GM21423 (cell line): ENCODE results near the gene FAM110A.
"Not testable (repeated sequence)": the region's sequence is repeated elsewhere in the genome, so short reads cannot be mapped to it uniquely, and the experiment has no call there.

Experiments
- ATAC-seq: cut with Tn5 transposase; IDR thresholded peaks from one replicate; pipeline ENCODE4 v1.9.1; 2021; ENCODE audit warnings: mild to moderate bottlenecking, moderate library complexity; ENCODE audit not compliant: unreplicated experiment

FAM110A gene

GRCh38 chr20:841568-842546 is 8.3 kb downstream of the FAM110A start:
- ATAC-seq: no peak

DNA sequence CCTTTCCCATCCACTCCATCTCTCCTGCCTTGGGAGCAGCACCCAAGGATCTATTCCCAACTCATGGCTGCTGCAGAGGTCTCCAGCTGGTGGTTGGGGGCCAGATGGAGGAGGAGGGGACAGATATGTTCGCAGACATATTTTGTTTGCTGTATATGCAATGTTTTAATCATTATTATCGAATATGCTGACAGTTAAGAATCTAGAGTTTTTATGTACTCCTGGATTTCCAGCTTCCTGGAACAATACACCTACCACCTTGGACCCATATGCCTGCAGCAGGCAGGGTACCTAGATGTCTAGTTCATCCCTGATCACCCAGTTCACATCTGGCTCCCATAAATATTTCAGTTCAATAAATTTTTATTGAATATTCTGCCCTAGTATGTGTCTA is 9.0 kb downstream of the FAM110A start:
- no peak for ATAC-seq

DNA sequence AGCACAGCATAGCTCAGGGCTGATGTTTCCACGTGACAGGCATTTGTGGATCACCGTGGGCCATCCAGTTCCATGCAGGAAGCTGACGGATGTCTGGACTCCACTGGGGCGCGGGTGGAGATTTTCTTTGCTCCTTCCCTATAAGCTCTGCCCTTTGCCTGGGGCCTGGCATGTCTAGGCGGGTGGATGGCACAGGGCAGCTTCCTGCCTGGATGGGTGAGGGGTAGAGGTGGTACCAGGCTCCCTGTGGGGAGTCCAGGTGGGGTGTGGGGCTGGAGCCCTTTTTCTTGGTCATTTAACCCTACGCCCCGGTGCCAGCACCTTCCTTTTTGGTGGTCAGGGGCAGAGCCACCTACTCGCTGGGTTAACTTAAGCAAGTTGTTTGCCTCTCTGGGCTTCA is 10.4 kb downstream of the FAM110A start:
- no peak for ATAC-seq

DNA sequence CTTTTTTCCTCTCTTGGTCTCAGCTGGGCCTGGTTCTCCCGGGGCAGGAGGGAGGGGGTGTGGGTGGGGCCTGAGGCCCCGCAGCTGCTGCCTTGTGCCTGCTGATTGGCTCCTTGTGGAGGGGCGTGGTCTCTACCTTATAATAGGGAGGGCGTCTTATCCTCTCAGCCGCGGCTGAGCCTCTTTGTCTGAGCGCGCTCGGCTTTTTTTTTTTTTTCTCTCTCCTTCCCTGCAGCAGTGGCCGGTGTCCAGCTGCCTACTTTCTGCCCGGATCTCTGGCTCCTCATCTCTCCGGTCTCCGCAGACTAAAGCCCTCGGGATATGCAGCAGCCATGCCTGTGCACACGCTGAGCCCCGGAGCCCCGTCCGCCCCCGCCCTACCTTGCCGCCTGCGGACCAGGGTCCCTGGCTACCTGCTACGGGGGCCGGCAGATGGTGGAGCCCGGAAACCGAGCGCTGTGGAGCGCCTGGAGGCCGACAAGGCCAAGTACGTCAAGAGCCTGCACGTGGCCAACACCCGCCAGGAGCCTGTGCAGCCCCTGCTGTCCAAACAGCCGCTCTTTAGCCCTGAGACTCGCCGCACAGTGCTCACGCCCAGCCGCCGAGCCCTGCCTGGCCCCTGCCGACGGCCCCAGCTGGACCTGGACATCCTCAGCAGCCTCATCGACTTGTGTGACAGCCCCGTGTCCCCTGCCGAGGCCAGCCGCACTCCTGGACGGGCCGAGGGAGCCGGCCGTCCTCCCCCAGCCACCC is 11.1 kb downstream of the FAM110A start:
- peak; percentile 96 for ATAC-seq

GRCh38 chr20:845226-845868 is 11.8 kb downstream of the FAM110A start:
- no peak for ATAC-seq

DNA sequence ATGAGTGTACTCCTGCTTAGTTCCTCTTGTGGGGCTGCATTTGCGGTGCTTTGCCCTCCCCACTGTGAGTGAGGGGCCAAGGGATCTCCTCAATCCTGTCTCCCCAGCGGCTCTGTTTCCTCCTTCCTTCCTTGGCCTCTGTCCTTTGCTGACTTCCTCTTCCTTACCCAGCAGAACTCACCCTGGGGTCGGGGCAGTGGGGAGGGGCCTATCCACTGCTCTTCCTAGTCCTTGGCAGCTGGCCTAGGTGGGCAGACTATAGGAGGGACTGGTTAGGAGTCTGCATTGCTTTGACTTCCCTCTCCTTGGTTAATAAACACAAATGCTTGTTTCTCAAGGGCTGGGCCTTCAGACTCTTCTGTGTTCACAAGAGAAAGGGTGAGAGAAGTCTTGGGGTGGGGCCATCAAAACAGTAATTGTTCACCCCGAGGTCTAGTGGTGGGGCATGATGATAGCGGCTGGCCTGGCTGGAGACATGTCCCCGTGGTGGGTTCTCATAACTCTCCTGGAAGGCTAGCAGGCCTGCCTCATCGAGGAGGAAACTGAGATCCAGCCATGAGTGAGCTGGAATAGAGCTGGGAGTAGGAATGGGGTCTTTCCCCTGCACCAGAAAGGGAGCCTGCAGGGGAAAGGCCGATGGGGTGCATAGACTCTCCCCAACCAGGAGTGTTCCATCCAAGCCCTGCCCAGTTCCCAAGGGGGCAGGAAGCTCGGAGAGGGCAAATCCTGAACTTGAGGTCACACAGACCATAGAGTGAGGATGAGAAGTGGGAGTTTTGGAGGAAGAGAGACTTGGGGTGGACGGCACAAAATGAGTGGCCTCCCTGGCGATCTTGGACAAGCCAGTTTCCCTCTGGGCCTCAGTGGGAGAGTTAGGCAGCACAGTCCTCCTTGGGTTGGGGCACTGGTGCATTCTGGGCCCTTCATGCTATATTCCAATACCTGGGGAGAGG is 12.7 kb downstream of the FAM110A start:
- no peak for ATAC-seq

GRCh38 chr20:846894-847278 is 13.4 kb downstream of the FAM110A start:
- no peak for ATAC-seq

GRCh38 chr20:848193-848592 is 14.7 kb downstream of the FAM110A start:
- ATAC-seq: no peak

DNA sequence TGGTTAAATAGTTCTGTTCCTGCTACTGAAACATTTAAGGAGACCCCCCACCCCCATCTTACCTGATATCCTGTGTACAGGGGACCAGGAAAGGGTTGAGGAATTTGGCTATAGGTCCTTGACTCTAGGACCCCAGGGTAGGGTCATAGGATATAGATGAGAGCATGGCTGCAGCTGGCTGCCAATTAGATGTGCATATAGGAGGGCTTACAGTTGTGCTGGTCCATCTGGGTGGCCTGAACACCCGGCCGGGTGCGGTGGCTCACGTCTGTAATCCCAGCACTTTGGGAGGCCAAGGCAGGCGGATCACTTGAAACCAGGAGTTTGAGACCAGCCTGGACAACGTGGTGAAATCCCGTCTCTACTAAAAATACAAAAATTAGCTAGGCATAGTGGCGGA is 15.2 kb downstream of the FAM110A start:
- not testable (repeated sequence) for ATAC-seq

DNA sequence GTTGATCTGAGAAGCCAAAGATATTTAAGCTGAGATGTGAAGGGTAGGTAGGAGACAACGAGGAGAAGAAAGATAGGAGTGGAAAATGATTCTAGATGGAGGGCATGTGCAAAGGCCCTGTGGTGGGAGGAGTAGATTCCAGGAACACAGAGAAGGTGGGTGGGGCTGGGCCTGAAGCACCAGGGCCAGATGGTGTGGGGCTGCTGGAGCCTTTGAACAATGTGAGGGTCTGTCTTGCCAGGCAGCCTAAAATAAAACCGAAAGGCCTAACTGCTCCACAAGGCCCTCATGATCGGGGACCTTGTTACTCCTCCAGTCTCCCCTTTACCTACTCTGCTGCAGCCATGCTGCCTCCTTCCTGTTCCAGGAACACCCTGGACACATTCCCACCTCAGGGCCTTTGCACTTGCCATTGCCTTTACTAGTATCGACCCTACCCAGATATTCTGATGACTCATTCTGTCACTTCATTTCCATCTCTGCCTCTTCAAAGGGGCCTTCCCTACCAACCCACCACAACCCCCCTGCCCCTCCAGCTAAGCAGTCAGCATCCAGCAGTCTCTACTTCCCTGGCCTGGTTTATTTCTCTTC is 20.0 kb downstream of the FAM110A start:
- ATAC-seq: no peak

GRCh38 chr20:854601-855000 is 21.1 kb downstream of the FAM110A start:
- ATAC-seq: no peak

- no peak for ATAC-seq
Measured at GRCh38 chr20:855466-856360, 22.2 kb downstream of the FAM110A start.

DNA sequence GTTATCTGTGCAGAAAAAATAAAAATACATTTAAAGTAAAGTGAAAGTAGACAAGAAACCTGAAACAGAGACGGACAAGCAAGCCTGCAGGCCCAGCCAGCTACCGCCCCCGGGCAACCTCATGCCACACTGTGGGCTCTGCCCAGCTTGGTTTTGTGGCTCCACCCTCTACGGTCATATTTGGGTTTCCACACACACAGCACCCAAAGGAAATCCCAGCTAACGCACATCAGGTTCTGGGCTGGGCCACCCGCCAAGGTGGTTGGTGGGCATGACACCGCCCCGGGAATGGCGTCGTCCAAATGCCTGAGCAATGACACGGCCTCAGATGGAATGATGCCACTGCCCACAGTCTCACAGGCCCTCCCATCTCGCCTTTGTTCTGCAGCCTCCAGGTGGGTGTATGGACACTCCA is 22.9 kb downstream of the FAM110A start:
- ATAC-seq: no peak

GRCh38 chr20:858011-858410 is 24.5 kb downstream of the FAM110A start:
- ATAC-seq: no peak

DNA sequence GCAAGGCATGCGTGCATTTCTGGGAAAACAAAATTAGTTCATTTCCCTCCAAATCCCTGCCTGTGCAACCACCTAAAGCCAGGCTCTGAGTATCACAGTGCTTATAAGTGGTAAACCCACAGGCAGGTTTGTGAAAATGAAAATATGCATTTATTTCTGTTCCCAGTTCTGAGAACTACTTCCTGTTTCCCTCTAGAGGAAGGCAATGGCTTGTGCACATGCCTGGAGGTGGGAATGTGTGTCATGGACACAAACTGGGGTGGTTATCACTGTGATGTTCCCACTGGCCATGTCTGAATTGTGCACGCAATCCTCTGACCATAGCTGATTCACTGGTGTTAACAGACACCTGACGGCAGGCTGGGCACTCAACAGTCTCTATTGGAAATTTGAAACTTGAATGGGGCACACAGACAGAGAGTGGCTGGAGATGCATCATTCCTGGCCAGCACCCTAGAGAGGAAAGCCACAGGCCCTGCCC is 26.3 kb downstream of the FAM110A start:
- no peak for ATAC-seq

GRCh38 chr20:860891-861290 is 27.4 kb downstream of the FAM110A start:
- no peak for ATAC-seq

- ATAC-seq: no peak
Measured at GRCh38 chr20:865440-865839, 31.9 kb downstream of the FAM110A start.

GRCh38 chr20:868279-868678 is 34.8 kb downstream of the FAM110A start:
- no peak for ATAC-seq

- ATAC-seq: no peak
Measured at GRCh38 chr20:869606-870005, 36.1 kb downstream of the FAM110A start.
